ES-I3 (cell line): Measurements from ENCODE around the gene MACROD2.

Experiments used
- H3K36me3 ChIP-seq: 2 replicates; pipeline ENCODE4 v1.6.1; 2013; ENCODE audit warnings: mild to moderate bottlenecking, low read length, control low read depth, moderate library complexity; ENCODE audit not compliant: insufficient read depth
- H3K4me1 ChIP-seq: 2 replicates; pipeline ENCODE4 v1.6.1; 2013; ENCODE audit warnings: mild to moderate bottlenecking, control low read depth, low read length; ENCODE audit not compliant: insufficient read depth
- H3K9ac ChIP-seq: 2 replicates; pipeline ENCODE4 v1.6.1; 2013; ENCODE audit warnings: low read depth, mild to moderate bottlenecking, low read length, moderate library complexity
- H3K9me3 ChIP-seq: 2 replicates; pipeline ENCODE4 v1.6.1; 2013; ENCODE audit warnings: mild to moderate bottlenecking, low read length, moderate library complexity; ENCODE audit not compliant: control insufficient read depth, insufficient read depth

MACROD2 gene

DNA sequence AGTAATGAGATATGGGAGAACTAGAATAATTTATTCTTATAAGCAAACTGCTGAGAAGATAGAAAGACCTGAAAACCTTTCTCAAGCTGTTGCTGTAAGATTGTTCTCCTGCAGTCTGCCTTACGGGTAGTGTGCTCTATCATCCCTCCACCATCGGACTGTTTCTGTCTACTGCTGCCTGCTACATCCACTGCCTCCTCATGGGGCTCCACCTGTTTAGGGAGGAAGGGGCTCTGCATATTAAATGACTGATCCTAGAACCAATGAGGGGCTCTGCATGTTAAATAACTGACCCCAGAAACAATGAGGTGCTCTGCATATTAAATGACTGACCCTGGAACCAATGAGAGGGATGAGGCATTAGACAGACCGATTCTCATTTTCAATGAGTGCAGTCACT lies 1923.3 kb downstream of the MACROD2 start:
- Histone ChIP-seq H3K9me3 (no peaks in the 10 kb centered on the region), H3K4me1 (peaks cover 14% of the 10 kb centered on the region; the same call in 1 of the 2 replicates), H3K9ac (no peak overlapping the region), H3K36me3 (no peaks in the 10 kb centered on the region)

DNA sequence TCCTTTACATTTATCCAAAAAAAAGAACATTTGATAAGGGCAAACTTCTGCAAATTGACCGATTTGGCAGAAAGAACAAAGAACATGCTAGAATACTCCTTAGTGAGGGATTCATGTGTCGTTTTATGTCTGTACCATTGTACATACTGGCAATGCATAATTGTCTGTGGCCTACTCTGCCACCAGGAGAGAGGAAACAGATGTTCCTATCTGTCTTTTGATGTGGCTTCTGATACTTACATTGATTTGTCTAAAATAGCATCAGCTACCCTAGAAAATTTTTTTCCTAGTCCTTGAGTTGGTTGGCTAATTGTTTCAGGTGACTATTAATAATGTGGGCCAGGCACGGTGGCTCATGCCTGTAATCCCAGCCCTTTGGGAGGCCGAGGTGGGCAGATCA lies 1923.8 kb downstream of the MACROD2 start:
- no peaks in the 10 kb centered on the region for H3K9me3 ChIP-seq
- no peaks in the 10 kb centered on the region for H3K36me3 ChIP-seq
- H3K9ac ChIP-seq: no peak overlapping the region
- peaks cover 14% of the 10 kb centered on the region; the same call in 1 of the 2 replicates for H3K4me1 ChIP-seq

GRCh38 chr20:15921930-15922329 lies 1926.6 kb downstream of the MACROD2 start:
- Histone ChIP-seq H3K4me1 (peaks cover 7% of the 10 kb centered on the region; the same call in 1 of the 2 replicates), H3K36me3 (no peaks in the 10 kb centered on the region), H3K9me3 (no peaks in the 10 kb centered on the region), H3K9ac (no peak overlapping the region)

DNA sequence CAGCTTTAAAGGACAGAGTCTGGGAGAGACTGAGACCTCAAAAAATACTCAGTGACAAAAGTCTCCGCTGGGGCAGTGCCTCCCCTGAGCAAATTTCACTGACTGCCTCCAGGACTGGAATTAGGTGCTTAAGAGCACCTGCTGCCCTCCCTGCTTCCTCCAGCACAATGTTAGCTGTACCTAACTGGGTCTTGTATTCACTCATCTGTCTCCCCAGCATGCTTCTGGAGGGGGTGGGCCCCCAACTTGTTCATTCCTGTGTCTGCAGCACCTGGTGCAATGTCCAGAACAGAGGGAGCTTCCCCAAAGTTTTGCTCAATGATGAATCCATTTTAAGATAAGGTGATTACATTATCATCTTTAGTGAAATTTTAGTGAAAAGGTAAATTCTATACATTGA lies 1927.2 kb downstream of the MACROD2 start:
- H3K9ac ChIP-seq: no peak overlapping the region
- H3K36me3 ChIP-seq: no peaks in the 10 kb centered on the region
- H3K9me3 ChIP-seq: no peaks in the 10 kb centered on the region
- 0 out of 2 replicates have a peak, but pooled peaks cover 1% of the 10 kb centered on the region for H3K4me1 ChIP-seq

DNA sequence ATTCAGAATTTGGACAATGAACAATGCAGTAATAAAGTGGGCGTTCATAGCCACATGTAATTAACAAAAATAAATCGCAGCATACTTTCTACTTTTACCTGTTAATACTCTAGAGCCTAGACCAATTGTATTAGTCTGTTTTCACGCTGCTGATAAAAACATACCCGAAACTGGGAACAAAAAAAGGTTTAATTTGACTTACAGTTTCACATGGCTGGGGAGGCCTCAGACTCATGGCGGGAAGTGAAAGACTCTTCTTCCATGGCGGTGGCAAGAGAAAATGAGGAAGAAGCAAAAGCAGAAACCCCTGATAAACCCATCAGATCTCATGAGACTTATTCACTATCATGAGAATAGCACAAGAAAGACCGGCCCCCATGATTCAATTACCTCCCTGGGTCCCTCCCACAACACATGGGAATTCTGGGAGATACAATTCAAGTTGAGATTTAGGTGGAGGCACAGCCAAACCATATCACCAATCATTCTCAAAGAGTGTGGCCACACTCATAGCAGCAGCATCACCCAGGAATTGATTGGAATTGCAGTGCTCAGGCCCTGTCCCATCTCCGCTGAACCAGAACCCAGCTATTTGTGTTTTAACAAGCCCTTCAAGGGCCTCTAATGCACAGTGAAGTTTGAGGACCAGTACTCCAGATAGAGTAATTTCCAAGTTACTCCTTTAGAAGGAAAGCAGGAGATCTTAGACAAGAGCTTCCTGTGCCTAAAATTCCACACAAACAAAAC lies 1927.9 kb downstream of the MACROD2 start:
- Histone ChIP-seq H3K36me3 (no peaks in the 10 kb centered on the region), H3K9me3 (no peaks in the 10 kb centered on the region), H3K9ac (no peak overlapping the region), H3K4me1 (no peaks in the 10 kb centered on the region)

- Histone ChIP-seq H3K4me1 (no peaks in the 10 kb centered on the region), H3K9me3 (no peaks in the 10 kb centered on the region), H3K36me3 (no peaks in the 10 kb centered on the region), H3K9ac (no peak overlapping the region)
These were observed 1929.2 kb downstream of the MACROD2 start for GRCh38 chr20:15924556-15924955.

DNA sequence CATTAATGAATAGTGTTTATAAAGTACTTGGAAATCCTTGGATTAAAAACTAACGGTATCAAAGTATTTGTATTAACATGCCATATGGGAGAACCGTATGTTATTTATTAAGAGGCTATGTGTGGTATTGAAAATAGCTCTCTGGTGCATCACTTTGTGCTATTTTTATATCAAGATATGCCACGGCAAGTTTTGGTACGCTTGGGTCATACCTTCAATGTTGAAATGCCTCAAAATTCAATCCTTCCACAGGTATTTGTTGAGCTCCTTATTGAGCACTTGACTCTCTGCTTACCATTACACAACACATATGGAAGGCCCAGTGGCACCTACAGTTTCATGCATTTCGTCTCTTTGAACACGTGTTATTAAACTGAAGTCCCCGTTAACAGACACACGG lies 1930.1 kb downstream of the MACROD2 start:
- Histone ChIP-seq H3K9ac (no peak overlapping the region), H3K36me3 (no peaks in the 10 kb centered on the region), H3K4me1 (no peaks in the 10 kb centered on the region), H3K9me3 (no peaks in the 10 kb centered on the region)

GRCh38 chr20:15927893-15928650 lies 1932.8 kb downstream of the MACROD2 start:
- H3K4me1 ChIP-seq: no peaks in the 10 kb centered on the region
- no peaks in the 10 kb centered on the region; the same call in none of the 2 replicates for H3K9me3 ChIP-seq
- no peaks in the 10 kb centered on the region for H3K36me3 ChIP-seq
- H3K9ac ChIP-seq: no peak overlapping the region

DNA sequence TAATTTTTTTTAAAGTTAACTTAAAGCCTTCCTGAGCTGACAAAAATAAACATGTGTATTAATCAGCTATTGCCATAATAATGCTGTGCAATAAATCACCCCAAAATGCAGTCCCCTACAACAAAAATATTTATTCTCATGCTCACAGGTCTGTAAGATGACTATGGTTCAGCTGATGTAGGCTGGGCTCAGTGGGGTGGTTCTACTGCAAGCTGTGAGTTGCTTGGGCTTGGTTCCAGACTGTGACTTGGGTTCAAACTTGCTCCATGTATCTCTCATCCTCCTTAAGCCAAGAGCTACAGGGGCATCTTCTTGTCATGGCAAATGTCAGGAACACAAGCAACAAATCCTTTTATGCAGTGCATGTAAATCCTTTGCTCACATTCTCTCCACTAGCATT lies 1933.6 kb downstream of the MACROD2 start:
- Histone ChIP-seq H3K36me3 (no peaks in the 10 kb centered on the region), H3K4me1 (no peaks in the 10 kb centered on the region), H3K9ac (no peak overlapping the region)

GRCh38 chr20:15930311-15931305 lies 1935.3 kb downstream of the MACROD2 start:
- Histone ChIP-seq H3K9ac (no peak overlapping the region), H3K9me3 (no peaks in the 10 kb centered on the region; the same call in none of the 2 replicates), H3K36me3 (no peaks in the 10 kb centered on the region), H3K4me1 (no peaks in the 10 kb centered on the region)

More for the DNA sequence above, 1933.6 kb downstream of the MACROD2 start:
- H3K9me3 ChIP-seq: no peaks in the 10 kb centered on the region; the same call in none of the 2 replicates

DNA sequence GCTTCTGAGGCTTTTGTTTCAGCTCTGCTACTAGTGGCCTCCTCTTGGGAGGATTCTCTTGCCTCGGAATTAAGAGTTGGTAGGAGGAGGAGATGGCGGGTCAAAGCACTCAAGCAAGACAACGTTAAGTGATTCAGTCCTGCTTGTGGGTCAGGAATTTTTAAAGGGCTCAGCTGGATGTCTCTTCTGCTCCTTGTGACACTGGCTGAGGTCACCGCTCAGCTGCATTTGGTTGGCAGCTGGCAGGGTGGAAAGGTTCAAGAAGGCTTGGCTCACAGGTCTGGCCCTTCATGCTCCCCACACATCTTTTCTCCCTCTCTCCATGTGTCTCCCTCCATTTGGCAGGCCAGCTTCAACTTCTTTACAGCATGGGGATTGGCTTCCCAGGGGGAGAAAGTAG lies 1936.6 kb downstream of the MACROD2 start:
- no peak overlapping the region for H3K9ac ChIP-seq
- no peaks in the 10 kb centered on the region; the same call in none of the 2 replicates for H3K9me3 ChIP-seq
- no peaks in the 10 kb centered on the region for H3K4me1 ChIP-seq
- no peaks in the 10 kb centered on the region for H3K36me3 ChIP-seq

DNA sequence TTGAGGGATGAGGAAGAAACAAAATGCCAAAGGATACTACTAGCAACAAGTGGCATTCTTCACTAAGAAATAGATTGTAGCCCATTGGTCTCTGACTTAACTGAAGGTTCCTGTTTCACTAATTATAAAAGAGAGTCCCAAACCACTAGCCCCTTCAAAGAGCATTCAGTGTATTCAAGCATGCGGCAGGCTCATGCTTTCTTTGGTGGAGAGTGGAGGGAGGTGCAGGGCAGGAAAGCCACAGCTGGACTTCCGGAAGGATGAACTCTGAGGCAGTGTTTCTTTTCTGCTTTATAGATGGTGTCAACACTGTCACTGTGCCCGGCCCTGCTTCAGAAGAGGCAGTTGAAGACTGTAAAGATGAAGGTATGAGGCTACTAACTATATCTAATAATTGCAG lies 1941.9 kb downstream of the MACROD2 start:
- no peaks in the 10 kb centered on the region; the same call in none of the 2 replicates for H3K9me3 ChIP-seq
- H3K9ac ChIP-seq: no peak overlapping the region
- no peaks in the 10 kb centered on the region for H3K4me1 ChIP-seq
- H3K36me3 ChIP-seq: no peaks in the 10 kb centered on the region

DNA sequence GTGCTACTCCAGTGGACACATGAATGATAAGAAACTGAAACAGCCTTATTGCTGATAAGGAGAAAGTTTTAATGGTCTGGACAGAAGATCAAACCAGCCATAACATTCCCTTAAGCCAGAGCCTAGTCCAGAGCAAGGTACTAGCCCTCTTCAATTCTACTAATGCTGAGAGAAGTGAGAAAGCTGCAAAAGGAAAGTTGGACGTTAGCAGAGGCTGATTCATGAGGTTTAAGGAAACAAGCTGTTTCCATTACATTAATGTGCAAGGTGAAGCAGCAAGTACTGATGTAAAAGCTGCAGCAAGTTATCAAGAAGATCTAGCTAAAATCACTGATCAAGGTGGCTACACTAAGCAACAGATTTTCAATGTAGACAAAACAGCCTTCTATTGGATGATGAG lies 1943.5 kb downstream of the MACROD2 start:
- Histone ChIP-seq H3K9me3 (no peaks in the 10 kb centered on the region; the same call in 1 of the 2 replicates), H3K36me3 (no peaks in the 10 kb centered on the region), H3K9ac (no peak overlapping the region), H3K4me1 (no peaks in the 10 kb centered on the region)

DNA sequence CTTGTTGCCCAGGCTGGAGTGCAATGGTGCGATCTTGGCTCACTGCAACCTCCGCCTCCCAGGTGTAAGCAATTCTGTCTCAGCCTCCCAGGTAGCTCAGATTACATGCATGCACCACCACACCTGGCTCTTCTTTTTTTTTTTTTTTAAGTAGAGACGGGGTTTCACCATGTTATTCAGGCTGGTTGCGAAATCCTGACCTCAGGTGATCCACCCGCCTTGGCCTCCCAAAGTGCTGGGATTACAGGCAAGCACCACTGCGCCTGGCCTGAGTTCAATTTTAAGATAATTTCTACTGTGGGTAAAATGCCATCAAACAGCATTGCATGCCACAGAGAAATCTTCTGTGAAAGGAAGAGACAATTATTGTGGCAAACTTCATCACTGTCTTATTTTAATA lies 1944.8 kb downstream of the MACROD2 start:
- no peak overlapping the region for H3K9ac ChIP-seq
- H3K36me3 ChIP-seq: no peaks in the 10 kb centered on the region
- no peaks in the 10 kb centered on the region for H3K4me1 ChIP-seq
- no peaks in the 10 kb centered on the region; the same call in 1 of the 2 replicates for H3K9me3 ChIP-seq
